Measurements from ENCODE around the gene DEPP1.

The DEPP1 gene

DNA sequence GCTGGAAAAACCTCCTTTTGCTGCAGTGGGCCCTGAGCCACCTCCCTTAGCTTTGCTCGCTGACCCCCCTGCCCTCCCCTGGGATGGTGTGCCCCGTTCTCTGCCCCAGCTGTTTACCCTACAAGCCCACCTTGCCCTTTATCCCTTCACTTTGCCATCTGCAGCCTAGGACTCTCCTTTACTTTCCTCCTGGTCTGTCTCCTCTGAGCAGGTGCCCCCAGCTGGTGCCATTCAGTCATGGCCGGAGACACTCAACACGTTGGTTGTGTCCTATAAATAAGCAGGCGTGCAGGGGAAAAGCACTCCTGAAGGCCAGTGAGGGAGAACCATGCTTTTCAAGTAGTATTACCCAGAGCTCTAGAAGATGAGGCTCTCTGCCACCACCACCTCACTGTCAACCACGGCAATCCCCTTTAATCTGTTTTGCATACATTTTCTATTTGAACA, 12.9 kb downstream of the DEPP1 start:
- DNase-seq, result no peak

DNA sequence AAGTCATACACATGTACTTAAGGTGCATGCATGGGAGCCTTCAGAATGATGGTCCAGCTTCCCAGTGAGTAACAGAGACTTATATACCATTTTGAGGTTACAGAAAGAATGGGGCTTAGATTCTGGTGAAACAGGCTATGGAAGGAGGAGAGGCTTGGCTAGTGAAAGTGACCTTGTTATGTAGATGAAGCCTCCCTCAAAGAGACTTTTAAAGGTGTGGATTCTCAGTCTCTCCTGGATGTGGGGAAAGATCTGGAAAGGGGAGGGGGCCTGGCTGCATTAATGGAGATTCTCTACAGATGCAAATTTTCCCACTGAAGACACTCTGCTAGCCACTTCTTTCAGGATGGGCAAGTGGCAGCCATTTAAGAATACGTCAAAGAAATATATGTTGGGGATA, 13.5 kb downstream of the DEPP1 start:
- no peak for DNase-seq

DNA sequence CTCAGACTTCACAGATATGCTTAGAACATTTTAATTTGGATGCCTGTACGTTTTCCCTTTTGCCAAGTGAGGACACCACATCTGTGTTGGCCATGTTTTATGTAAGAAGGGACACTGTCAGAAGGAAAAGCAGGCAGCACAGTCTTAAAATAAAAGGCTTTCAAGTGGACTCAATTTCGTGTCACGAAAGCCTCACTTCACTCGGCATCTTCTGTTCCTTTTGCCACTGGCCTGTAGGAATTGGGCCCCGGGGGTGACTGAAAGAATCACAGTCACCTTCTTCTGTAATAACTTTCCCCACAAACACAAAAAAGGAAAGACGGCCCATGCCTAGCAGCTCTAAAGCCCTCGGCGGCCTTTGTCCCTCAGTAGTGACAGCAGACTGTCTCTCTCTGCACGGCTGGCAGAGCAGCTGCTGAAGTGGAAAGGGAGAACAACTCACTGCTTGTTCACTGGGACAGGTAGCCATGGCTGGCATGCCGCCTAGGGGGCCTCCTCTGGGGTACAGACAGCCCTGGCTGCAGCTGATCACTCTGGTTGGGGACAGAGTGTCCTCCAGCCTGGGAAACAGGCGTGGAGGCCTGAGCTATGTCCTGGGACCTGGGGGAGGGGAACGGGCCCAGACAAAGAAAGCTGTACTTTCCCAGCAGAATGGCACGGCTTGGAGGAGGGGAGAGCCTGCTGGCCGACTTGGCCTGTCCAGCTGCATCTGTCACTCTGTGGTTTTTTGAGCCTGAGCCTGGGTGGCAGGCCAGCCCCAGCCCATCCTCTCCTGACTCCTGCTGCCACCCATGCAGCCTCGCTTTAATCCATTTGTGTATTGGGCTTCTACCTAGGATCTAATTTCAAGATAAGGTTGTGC, 14.6 kb downstream of the DEPP1 start:
- DNase-seq, result no peak

DNA sequence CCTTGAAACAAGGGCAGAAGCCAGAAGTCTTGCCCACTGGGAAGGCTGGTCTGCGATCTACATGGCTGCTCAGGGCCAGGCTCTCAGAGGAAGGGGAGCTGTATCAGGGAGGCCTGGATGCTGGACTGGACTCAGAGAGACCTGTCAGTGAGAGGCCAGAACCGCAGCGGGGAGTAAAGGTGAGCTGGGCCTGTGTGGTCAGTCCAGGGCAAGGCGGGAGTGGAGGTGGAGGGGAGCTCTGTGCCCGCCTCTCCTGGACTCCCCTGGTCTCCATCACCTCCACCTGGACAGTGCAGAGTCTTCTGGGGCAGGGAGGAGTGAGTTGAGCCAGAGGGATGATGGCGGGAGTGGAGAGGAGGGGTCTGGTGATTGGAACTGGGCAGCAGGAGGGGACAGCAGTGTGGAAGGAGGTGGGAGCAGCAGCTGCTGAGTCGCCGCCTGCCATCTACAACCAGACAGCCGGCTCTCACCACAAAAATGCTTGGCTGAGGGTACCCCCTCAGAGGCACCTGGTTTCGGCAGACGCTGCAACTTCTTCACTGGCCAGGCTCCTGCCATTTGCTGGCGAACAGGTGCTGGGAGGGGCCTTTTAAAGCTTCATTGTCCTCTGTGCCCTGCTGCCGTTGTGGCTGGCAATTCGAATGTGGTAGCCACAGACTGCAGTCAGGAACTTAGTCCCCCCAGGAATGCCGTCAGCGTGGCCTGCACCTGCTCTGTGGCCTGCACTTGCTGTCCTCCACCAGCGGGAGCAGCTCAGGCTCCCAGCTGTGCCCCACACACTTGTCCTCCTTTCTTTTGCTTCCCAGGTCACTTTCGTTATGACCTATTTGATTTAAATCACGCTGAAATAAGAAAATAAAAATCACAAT, 15.5 kb downstream of the DEPP1 start:
- no peak for DNase-seq

DNA sequence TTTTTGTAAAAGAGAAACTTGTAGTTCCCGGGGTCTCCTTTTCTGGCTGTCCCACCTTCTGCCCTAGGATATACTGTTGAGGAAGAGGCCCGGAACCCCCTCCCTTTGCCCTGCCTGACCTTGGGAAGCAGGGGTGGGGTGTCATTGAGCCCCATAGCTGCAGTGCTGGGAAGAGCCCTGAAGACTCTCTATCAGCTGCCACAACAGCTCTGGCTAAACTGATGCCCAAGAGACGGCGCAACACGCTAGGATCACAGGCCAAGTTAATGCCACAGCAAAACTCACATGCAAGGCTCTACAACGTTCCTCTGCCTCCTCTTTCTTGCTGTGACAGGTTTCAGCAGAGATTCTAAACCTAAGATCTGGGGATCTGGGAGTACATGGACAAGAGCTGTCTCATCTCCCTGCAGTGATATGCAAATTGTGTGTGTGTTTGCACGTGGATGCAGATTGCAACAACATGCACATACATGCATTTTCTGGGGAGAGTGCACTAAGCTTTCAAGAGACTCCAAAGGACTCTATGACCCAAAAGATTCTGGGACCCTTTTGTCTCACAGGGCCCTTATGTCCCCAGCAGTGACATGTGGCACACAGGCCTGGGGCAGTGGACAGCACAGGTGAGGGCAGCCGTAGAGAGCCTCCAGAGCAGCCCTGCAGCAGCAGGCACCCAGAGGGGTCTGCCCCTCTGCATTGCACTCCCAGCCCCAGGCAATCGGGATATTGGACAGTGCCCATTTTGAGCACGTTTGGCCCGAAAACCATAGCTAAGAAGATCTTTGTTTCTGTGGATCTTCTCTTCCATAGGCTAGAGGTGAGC, 16.5 kb downstream of the DEPP1 start:
- DNase-seq, result no peak

DNA sequence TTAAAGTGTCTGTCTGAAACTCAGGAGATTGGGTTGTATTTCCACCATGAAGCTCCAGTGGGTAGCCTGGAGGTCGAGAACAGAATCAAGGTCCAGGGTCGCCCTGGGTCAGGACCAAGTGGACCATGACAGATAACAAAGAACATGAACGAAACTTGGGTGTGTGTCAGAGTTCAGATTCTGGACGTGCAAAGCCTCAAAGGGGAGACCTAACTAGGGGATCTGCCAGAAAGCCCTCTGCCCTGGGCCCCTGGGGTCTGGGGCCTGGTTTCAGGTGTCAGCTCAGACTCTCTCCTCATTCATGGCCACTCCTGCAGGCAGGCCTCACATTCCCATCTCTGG, 17.4 kb downstream of the DEPP1 start:
- DNase-seq, result no peak

DNA sequence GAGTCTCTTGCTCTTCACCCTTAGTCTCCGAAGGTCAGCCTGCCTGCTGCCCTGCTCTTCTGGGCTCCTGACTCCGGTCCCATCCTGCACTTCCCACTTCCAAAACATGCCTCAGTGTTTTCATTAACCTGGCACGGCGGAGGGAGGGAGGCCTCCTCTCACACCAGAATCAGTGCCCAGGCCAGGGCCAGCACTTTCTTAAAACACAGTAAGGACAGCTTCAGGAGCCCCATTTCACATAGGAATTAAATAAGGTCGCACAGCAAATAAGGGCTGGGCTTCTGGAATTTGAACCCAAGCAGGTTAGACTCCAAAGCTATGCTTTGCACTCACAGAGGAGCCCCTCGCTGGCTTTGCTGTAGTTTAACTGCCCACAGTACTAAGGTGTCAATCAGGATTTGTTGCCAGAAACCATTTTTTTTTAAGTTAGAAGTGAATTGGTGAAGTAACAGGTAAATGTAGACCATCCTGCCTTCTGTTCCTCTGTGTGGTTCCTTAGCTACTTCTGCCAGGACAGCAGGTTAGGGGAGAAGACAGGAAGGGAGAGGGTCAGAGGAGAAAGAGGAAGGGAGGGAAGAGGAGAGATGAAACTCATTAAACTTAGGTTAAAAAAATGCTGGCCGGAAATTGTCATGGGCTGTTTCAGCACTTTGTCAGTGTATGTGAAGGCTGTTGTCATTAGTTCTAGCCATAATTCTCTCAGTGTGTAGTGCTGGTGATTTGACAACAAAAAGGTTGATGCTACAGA, 18.0 kb downstream of the DEPP1 start:
- no peak for DNase-seq

DNA sequence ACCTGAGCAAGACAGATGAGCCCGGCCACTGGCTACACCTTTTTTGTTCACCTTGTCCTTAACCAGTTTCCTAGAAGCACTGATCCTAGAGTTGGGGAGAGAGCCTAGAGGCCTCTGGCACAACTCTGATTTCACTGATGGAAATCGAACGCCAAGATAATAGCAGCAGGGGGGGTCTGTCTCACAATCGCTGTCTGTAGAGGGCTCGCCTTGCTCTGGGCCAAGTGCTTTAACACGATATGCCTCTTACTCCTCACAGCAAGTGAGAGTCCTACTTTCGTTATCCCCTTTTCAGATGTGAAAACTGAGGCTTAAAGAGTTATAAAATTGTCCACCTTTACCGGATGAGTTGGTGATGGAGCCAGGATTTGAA, 18.5 kb downstream of the DEPP1 start:
- DNase-seq, result no peak

DNA sequence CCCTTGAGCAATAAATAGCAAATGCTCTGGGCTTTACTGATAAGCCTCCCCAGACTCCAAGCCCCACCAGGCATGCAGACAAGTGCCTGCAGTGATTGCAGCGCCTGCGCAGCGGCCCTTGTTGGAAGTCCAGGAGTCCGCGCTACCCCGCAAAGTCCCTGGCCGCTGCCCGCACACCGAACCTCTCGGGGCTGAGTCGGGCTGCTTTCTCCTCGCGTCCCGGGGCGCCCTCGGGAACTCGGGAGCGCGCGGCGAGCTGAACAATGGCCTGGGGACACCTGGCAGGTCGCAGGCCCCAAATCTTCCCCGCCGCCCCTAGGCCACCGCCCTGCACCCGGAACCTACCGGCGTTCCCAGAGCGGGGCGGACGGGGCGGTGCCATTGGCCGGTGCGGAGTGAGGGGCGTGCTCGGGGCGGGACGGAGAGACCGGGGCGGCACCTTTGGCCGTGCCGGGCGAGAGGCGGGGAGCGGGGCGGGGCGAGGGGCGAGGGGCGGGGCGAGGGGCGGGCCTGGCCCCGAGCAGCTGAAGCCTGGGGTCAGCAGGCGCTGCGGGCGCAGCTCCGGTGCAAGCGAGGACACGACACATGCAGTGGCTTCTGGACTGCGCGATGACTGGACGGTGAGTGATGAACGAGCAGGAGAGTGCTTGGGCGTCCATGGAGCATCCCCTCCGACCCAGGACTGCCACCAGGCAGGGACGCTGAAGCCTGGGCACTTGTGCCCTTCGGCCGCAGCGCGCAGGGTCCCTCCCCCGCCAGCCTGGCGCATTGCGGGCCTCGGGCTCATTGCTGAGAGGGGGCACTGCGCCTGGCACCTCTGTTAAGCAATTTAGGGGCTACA, 19.1 kb downstream of the DEPP1 start, which contains the start of gene RASSF4:
RASSF4 (plus strand) TSS at position 556 of the 841 bp plus-strand sequence. CDS start 10,401 bp downstream, outside the sequence.
- DNase-seq, result peak; percentile 66

DNA sequence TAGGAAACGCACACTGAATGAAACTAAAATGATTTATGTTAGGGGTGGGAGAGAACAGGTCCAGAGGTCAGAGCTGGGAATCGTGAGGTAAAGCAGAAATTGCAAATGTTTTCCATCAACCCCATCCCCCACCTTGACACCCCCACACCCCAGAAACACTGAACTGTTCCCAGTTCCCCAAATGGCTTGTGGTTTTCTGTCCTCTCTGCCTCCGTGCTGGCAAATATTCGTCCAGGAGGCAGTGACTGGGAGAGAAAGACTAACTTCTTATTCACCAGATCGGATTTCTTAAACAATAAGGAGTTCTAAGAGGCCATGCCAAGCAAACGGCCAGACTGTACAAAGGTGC, 19.7 kb downstream of the DEPP1 start:
- DNase-seq, result no peak

DNA sequence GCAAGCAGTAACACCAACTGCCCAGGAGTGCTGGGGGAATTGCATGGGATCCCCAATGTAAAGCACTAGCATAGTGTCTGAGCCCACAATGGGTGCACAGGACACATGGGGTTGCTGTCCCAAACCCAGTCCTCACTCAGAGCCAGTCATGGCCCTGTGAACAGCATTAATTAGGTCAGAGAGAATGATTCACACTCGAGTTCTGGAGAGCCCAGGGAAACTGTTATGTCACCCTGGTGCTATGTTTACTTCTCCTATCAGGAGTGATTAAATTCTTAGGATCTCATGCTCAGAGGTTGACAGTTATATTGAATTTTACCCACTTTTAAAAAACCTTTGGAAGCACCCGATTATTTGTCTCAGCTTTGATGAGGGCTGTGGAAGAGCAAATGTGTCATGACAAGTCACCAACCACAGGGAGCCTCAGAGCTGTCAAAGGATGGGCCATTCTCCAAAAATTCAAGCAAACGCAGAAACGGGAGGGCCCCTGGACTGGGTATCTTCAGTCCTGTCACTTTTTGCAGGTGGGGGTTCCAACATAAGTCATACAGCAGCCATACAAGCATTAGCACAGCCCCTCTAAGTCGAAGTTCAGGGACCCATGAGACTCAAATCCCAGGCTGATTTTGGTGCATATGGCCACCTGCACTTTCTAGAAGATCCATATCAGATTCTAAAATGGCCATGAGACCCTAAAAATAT, 20.3 kb downstream of the DEPP1 start:
- DNase-seq, result no peak

DNA sequence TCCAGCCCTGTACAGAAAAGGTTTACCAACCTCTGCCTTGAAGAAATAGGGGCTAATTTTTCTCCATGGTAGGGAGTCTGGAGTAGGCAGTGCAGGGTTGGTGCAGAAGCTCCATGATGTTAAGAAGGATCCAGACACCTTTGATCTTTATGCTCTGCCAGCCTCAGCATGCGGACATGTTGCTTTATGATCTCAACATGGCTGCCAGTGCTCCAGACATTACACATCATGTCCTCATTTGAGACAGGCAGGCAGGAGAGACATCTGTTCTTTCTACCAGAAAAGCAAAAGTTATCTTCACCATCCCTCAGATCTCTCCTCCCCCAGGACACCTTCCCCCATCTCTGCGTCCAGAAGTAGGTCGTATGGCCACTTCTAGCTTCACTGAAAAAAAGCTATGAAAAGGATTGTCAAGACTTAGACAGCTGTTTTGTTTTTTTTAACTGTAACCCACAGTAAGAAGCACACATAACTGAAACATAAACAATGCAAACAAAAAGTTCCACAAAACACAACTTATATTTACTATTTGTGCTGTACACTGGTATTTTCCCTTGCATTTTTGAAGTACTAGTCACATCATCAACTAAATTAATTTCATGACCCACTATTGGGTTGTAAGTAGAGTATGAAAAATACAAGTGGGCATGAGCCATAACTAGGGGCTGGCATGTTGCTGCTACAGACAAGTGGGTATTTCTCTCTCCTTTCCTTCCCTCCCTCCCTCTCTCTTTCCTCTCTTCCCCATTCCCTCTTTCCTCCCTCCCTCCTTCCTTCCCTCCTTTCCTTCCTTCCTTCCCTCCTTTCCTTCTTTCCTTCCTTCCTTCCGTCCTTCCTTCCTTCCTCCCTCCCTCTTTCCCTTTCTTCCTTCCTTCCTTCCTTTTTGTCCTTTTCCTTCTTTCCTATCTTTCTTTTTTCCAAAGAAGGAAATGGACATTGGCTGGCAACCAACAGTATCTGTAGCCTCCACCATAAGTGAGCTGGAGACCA, 21.6 kb downstream of the DEPP1 start:
- no peak for DNase-seq

DNA sequence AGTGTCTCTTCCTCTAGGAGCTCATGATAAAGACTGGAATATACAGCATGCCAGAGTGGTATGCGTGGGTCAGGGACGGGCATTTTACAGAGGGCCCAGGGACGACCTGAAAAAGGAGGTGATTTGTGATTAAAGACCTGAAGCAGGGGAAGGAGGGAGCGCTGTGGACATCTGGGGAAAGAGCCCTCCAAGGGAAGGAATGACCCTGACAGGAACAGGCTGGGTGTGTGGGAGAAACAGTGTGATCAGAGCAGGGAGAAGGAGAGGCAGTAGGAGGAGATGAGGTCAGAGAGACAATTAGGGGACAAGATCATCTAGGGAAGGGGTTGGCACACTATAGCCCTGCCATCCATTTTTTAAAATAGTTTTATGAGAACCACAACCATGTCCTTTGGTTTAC, 22.4 kb downstream of the DEPP1 start:
- DNase-seq, result no peak

DNA sequence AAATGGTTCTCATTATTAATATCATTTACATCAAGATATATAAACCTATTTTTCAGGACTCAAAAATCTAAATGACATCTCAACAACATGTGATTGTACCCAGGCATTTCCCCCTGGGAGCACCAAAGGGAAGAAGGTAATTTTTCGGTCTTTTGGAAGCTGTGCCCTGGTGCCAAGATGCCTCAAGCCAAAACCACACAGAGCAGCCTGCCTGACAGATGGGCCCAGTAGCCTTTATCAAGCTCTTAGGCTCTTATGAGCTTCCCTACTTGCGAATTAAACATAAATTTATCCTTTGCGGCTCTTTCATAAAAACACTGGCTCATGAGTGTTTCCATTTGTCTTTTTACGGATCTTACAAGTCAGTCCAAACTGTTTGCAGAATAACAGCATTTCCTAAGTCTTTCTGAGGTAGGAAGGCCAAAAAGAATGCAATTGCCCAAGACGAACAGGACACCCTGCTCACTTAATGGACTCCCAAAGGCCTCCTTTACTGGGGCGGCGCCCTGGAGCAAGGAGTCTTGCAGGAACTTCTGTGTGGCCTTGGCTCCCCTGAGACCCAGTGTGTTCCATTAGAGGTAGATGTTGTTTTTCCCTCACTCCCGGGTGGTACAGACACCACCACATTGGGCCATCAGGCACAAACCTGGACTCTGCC, 23.1 kb downstream of the DEPP1 start:
- DNase-seq, result no peak

DNA sequence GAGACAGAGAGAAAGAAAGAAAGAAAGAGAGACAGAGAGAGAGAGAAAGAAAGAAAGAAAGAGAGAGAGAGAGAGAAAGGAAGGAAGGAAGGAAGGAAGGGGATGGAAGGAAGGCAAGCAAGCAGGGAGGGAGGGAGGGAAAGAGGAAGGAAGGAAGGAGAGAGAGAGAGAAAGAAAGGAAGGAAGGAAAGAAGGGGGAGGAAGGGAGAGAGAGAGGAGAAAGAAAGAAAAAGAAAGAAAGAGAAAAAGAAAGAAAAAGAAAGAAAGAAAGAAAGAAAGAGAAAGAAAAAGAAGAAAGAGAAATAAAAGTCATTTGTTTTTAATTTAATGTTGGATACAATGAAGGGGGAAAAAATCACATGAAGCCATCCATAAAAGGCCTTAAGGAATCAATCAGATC, 23.6 kb downstream of the DEPP1 start:
- no peak for DNase-seq

DNA sequence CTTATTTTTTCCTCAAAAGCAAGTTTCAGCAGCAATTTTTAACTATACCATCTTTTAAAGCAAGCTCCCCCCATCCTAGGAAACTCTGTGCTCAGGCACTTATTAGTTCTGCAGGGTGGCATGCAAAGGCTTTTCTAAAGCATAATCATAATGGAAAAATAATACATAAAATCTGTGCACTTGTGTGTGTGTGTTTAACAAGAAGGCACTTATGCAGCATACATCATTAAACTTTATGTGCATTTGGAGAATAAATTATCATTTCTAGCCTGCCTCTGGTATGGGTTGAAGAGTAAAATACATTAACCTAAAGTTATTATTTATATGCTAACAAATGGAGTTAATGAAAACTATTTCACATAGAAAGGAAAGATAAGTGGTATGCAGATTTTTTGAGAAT, 24.6 kb downstream of the DEPP1 start:
- no peak for DNase-seq

DNA sequence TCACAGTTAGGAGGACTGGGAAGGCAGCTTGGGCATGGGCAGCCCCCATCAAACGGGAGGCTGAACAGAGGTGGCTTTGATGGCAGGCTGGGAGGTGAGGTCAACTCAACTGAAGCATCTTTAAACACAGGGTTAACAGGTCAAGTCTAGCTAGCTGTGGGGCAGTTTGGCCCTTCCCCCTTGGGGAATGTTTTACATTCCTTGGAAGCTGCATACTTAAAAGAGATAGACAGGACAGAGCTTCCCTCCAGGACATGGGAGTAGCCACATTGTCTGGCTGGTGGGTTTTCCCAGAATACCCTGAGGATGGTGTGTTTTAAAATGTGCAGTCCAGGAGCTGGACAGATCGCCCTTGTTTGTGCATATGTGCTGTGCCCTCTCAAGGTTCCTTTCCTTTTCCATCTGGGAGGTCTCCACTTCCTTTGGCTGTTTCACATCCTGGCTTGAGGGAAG, 25.8 kb downstream of the DEPP1 start:
- DNase-seq, result no peak

DNA sequence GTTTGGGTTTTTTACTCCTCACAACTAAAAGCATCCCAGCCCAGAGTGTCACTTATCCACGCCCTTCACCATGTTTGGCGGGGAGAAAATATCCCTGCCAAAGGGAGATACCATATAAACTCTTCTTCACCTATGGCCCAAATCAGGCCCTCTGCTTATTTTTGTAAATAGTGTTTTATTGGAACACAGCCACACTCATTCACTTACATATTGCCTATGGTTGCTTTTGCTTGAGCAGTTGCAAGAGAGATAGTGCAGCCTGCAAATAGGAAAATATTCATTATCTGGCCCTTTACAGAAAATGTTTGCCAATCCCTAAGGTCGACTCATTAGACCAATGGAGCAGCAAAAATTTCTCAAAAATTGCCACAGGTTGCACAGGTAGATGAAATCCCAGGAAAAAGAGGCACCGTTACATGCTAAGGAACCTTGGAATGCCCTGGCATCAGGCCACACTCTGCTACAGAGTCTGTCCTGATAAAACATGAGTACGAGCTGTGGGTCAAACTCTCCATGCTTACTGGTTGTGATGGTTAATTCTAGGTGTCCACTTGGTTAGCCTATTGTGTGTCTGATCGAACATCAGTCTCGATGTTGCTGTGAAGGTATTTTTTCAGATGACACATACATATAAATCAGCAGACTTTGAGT, 26.9 kb downstream of the DEPP1 start:
- DNase-seq, result no peak

All from NCI-H1105 (cell line).